Fibroblast of lung (primary cell): Measurements from ENCODE around the gene TP53BP2.

ENCODE experiments used
- EZH2 ChIP-seq: IDR thresholded peaks from 2 replicates; pipeline ENCODE4 v1.5.1; 2012; ENCODE audit warnings: low read length, control low read depth, mild to moderate bottlenecking; ENCODE audit errors: missing control alignments
- TF ChIP-seq, protein P1 (sequence below), 2 donors: IDR thresholded peaks in 1 of 2; conservative IDR thresholded peaks in 1 of 2; 1 replicate in 1 of 2; 2 replicates in 1 of 2; pipeline ENCODE4 v1.5.1; 2011 to 2012; ENCODE audit warnings: low read length in 2 of 2, control low read depth in 1 of 2, inconsistent platforms in 1 of 2, low read depth in 1 of 2, mild to moderate bottlenecking in 1 of 2

DNA sequence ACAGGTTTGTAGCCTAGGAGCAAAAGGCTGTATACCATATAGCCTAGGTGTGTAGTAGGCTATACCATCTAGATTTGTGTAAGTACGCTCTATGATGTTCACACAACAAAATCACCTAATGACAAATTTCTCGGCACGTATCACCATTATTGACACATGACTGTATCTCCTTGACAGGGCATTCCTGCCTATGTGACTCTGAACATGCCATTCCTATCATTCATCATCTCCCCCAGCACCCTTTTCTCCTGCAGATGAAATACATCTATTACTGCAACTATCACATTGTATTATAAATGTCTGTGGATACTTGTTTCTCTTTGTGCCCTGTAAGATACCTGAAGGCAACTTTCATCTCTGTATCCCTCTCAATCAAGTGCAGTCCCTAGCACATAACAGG lies 29.9 kb downstream of the TP53BP2 start:
- TF ChIP-seq EZH2, result no peak
- TF ChIP-seq, protein P1, sequence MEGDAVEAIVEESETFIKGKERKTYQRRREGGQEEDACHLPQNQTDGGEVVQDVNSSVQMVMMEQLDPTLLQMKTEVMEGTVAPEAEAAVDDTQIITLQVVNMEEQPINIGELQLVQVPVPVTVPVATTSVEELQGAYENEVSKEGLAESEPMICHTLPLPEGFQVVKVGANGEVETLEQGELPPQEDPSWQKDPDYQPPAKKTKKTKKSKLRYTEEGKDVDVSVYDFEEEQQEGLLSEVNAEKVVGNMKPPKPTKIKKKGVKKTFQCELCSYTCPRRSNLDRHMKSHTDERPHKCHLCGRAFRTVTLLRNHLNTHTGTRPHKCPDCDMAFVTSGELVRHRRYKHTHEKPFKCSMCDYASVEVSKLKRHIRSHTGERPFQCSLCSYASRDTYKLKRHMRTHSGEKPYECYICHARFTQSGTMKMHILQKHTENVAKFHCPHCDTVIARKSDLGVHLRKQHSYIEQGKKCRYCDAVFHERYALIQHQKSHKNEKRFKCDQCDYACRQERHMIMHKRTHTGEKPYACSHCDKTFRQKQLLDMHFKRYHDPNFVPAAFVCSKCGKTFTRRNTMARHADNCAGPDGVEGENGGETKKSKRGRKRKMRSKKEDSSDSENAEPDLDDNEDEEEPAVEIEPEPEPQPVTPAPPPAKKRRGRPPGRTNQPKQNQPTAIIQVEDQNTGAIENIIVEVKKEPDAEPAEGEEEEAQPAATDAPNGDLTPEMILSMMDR (conservative IDR thresholded peaks at IDR 0.05 in 1 of 2, IDR thresholded peaks at IDR 0.05 in 1 of 2; ENCODE audit: low read depth in 1 of 2, low read length in 2 of 2), result no peak
